Activated T-cell treated with anti-CD3 and anti-CD28 coated beads, Interleukin-2, amount 50 U/mL, for 48 hours (primary cell): ENCODE data around the gene LIN9.
"Not testable (repeated sequence)": the region's sequence is repeated elsewhere in the genome, so short reads cannot be mapped to it uniquely, and the experiment has no call there.

Source experiments
- DNase-seq, 2 experiments: peaks; one replicate each; pipeline ENCODE4 v3.0.0-alpha.2; 2020

Gene LIN9

GRCh38 chr1:226268421-226269124 lies 40.4 kb downstream of the LIN9 start:
- DNase-seq, result no peak

- no peak for DNase-seq
These were observed 47.1 kb downstream of the LIN9 start for GRCh38 chr1:226261818-226262217.

- DNase-seq, result no peak
These were observed 53.6 kb downstream of the LIN9 start for GRCh38 chr1:226255380-226255779.

GRCh38 chr1:226253933-226254332 lies 55.0 kb downstream of the LIN9 start:
- DNase-seq, result no peak

GRCh38 chr1:226252841-226253240 lies 56.1 kb downstream of the LIN9 start:
- not testable (repeated sequence) for DNase-seq

GRCh38 chr1:226250511-226250910 lies 58.5 kb downstream of the LIN9 start:
- DNase-seq, result no peak

GRCh38 chr1:226248796-226249195 lies 60.2 kb downstream of the LIN9 start:
- no peak for DNase-seq

GRCh38 chr1:226248091-226248490 lies 60.9 kb downstream of the LIN9 start:
- DNase-seq, result no peak

- DNase-seq, result no peak
These were observed 69.5 kb downstream of the LIN9 start for GRCh38 chr1:226239421-226239820.

GRCh38 chr1:226236826-226237225 lies 72.1 kb downstream of the LIN9 start:
- DNase-seq, result no peak

GRCh38 chr1:226233806-226234205 lies 75.2 kb downstream of the LIN9 start:
- no peak for DNase-seq

GRCh38 chr1:226233293-226233692 lies 75.7 kb downstream of the LIN9 start:
- DNase-seq, result no peak

- DNase-seq, result no peak
These were observed 82.4 kb downstream of the LIN9 start for GRCh38 chr1:226226601-226227000.

- peak; percentile 41 to 49 for DNase-seq
These were observed 85.1 kb downstream of the LIN9 start for GRCh38 chr1:226223786-226224244.

GRCh38 chr1:226223157-226223785 lies 85.7 kb downstream of the LIN9 start, which contains the start of gene MIXL1:
Gene MIXL1, plus strand, starts transcription at chr1:226223664. Its CDS starts 18 bp downstream, at chr1:226223682.
- peak; percentile 28 to 30 for DNase-seq

GRCh38 chr1:226222686-226223085 lies 86.3 kb downstream of the LIN9 start:
- peak in 1 of 2 experiments; percentile 23 for DNase-seq

- DNase-seq, result no peak
These were observed 88.3 kb downstream of the LIN9 start for GRCh38 chr1:226220473-226221189.

- no peak for DNase-seq
These were observed 91.7 kb downstream of the LIN9 start for GRCh38 chr1:226217273-226217672.

GRCh38 chr1:226216056-226216455 lies 92.9 kb downstream of the LIN9 start:
- DNase-seq, result no peak

- no peak for DNase-seq
These were observed 93.7 kb downstream of the LIN9 start for GRCh38 chr1:226215239-226215638.

- DNase-seq, result no peak
These were observed 96.4 kb downstream of the LIN9 start for GRCh38 chr1:226212545-226212944.

GRCh38 chr1:226211181-226211821 lies 97.7 kb downstream of the LIN9 start:
- no peak for DNase-seq

- no peak for DNase-seq
These were observed 98.3 kb downstream of the LIN9 start for GRCh38 chr1:226210571-226211176.
